ENCODE measurements around the gene AASDH. TPM values are rescaled to one million over a fixed set of nuclear protein-coding genes. Genes with fewer than 3 reads are reported as not detected.

Gene AASDH
- total and polyA plus RNA-seq, 7 experiments from 2014 or later, result 10.2 to 26.8 (median 15.8) TPM

GRCh38 chr4:56405016-56405415, 17.7 kb upstream of the AASDH start:
- Mint-ChIP-seq H3K36me3 (peaks cover 0 to 44% (median 8%) of the 10 kb centered on the region in 5 donors), H3K9me3 (no peaks in the 10 kb centered on the region)

DNA sequence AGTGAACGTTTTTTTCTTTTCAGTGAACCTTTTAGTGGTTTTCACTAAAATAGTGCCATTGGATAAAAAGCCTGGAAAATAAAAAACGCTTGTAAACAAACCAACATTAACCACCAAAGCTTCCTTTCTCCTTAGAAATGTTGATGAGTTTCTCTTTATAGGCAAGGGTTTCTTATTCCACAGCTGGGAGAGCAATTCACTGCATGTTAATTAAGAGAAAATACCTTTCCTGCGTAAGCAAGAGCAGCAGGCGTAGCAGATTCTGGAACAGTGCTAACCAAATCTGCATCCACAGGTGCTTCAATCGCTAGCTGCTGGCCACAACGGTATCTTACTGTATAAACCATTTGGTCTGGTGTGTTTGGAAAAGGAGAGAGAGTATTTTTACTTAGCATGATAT, 13.3 kb upstream of the AASDH start:
- H3K4me1 Mint-ChIP-seq, result no peaks in the 10 kb centered on the region
- Histone ChIP-seq H3K4me3 (ENCODE audit: low read length) (no peak overlapping the region), H3K27ac (ENCODE audit: low read depth, low read length) (no peak overlapping the region), H3K9me3 (ENCODE audit: control insufficient read depth in 2 of 3, low read length in 3 of 3) (no peaks in the 10 kb centered on the region), H3K4me1 (ENCODE audit: control insufficient read depth in 2 of 2, insufficient read depth in 2 of 2, low read length in 2 of 2) (no peaks in the 10 kb centered on the region), H3K27me3 (ENCODE audit: control insufficient read depth in 2 of 2, insufficient read depth in 2 of 2, low read length in 2 of 2) (no peaks in the 10 kb centered on the region), H3K36me3 (ENCODE audit: control insufficient read depth in 2 of 3, insufficient read depth in 3 of 3, low read length in 3 of 3) (peaks cover 0 to 22% (median 0%) of the 10 kb centered on the region in 3 experiments)
- H3K27me3 Mint-ChIP-seq, result no peaks in the 10 kb centered on the region
- peaks cover 0 to 24% (median 1%) of the 10 kb centered on the region in 5 donors for H3K36me3 Mint-ChIP-seq
- POLR2A ChIA-PET, result interaction anchor here (1.0 kb wide), 1 partner anchor 13 kb away, joined by 5 read pairs; the partner anchor contains the start of gene AASDH
- no peak overlapping the region for H3K4me3 Mint-ChIP-seq
- CTCF ChIA-PET, result interaction anchor here (1.0 kb wide), 1 partner anchor 13 kb away, joined by 4 read pairs; the partner anchor contains the start of gene AASDH
- ATAC-seq (no peak), DNase-seq (no peak)
- no peak overlapping the region for H3K27ac Mint-ChIP-seq
- no peaks in the 10 kb centered on the region for H3K9me3 Mint-ChIP-seq
- intact Hi-C loops (cut with micrococcal nuclease), result no loop called here

More at GRCh38 chr4:56405016-56405415, 17.7 kb upstream of the AASDH start:
- ATAC-seq (no peak), DNase-seq (no peak)
- Histone ChIP-seq H3K27me3 (ENCODE audit: control insufficient read depth in 2 of 2, insufficient read depth in 2 of 2, low read length in 2 of 2) (no peaks in the 10 kb centered on the region), H3K4me3 (ENCODE audit: low read length) (no peak overlapping the region), H3K27ac (ENCODE audit: low read depth, low read length) (no peak overlapping the region), H3K4me1 (ENCODE audit: control insufficient read depth in 2 of 2, insufficient read depth in 2 of 2, low read length in 2 of 2) (no peaks in the 10 kb centered on the region), H3K9me3 (ENCODE audit: control insufficient read depth in 2 of 3, low read length in 3 of 3) (no peaks in the 10 kb centered on the region), H3K36me3 (ENCODE audit: control insufficient read depth in 2 of 3, insufficient read depth in 3 of 3, low read length in 3 of 3) (peaks cover 0 to 31% (median 5%) of the 10 kb centered on the region in 3 experiments)
- H3K27ac Mint-ChIP-seq, result no peak overlapping the region
- intact Hi-C loops (cut with micrococcal nuclease), result no loop called here
- CTCF ChIA-PET, result interaction anchor here (0.7 kb wide), 1 partner anchor 462 kb away, joined by 3 read pairs; no protein-coding TSS in a partner anchor
- POLR2A ChIA-PET, result interaction anchor here (0.6 kb wide), 1 partner anchor 63 kb away, joined by 3 read pairs; no protein-coding TSS in a partner anchor
- H3K27me3 Mint-ChIP-seq, result no peaks in the 10 kb centered on the region
- H3K4me1 Mint-ChIP-seq, result peaks cover 0 to 10% (median 0%) of the 10 kb centered on the region in 7 donors
- no peak overlapping the region for H3K4me3 Mint-ChIP-seq

DNA sequence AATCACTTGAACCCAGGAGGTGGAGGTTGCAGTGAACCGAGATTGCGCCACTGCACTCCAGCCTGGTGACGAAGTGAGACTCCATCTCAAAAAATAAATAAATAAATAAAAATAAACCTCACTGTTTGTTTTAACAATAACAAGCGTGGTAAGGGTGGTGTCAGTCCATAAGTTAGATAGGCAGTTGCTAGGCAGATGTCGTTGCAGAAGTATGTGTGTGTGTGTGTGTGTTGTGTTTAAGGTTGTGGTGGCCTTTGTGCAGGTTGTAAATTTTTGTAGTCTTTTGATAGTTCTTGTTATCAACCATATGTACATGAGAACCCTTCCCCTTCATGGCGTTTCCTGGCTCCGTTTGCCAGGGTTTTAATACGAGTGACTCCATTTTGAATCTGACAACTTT, 4.0 kb upstream of the AASDH start:
- H3K4me1 ChIP-seq (ENCODE audit: control insufficient read depth in 2 of 2, insufficient read depth in 2 of 2, low read length in 2 of 2), result peaks cover 11 to 13% of the 10 kb centered on the region in 2 donors
- H3K36me3 Mint-ChIP-seq, result peaks cover 0 to 15% (median 0%) of the 10 kb centered on the region in 5 donors
- ChIA-PET CTCF (no interaction called here), POLR2A (no interaction called here)
- intact Hi-C loops (cut with micrococcal nuclease), result no loop called here
- DNase-seq, result no peak
- no peaks in the 10 kb centered on the region for H3K9me3 ChIP-seq (ENCODE audit: control insufficient read depth in 2 of 3, low read length in 3 of 3)
- no peak for ATAC-seq
- H3K36me3 ChIP-seq (ENCODE audit: control insufficient read depth in 2 of 3, insufficient read depth in 3 of 3, low read length in 3 of 3), result no peaks in the 10 kb centered on the region
- H3K27ac ChIP-seq (ENCODE audit: low read depth, low read length), result no peak overlapping the region
- H3K4me3 Mint-ChIP-seq, result no peak overlapping the region
- H3K4me3 ChIP-seq (ENCODE audit: low read length), result no peak overlapping the region
- H3K27me3 ChIP-seq (ENCODE audit: control insufficient read depth in 2 of 2, insufficient read depth in 2 of 2, low read length in 2 of 2), result no peaks in the 10 kb centered on the region
- H3K27ac Mint-ChIP-seq, result peak overlapping the region in 2 of 9 donors; percentile 51 to 54
- H3K27me3 Mint-ChIP-seq, result no peaks in the 10 kb centered on the region
- H3K9me3 Mint-ChIP-seq, result peaks cover 0 to 6% (median 0%) of the 10 kb centered on the region in 11 donors
- peaks cover 15 to 51% (median 36%) of the 10 kb centered on the region in 7 donors for H3K4me1 Mint-ChIP-seq

GRCh38 chr4:56389558-56389957, 2.3 kb upstream of the AASDH start:
- CTCF ChIA-PET, result no interaction called here
- POLR2A ChIA-PET, result interaction anchor here (1.1 kb wide), 1 partner anchor 589 kb away, joined by 3 read pairs; the partner anchor contains the start of gene POLR2B
- Mint-ChIP-seq H3K36me3 (peaks cover 0 to 11% (median 0%) of the 10 kb centered on the region in 5 donors), H3K4me3 (peak overlapping the region in 6 of 10 donors; percentile 19 to 99 (median 65)), H3K27me3 (no peaks in the 10 kb centered on the region), H3K9me3 (peaks cover 0 to 6% (median 0%) of the 10 kb centered on the region in 11 donors), H3K4me1 (peaks cover 18 to 56% (median 40%) of the 10 kb centered on the region in 7 donors), H3K27ac (peak overlapping the region; percentile 3 to 100 (median 67))
- Histone ChIP-seq H3K27ac (ENCODE audit: low read depth, low read length) (no peak overlapping the region), H3K27me3 (ENCODE audit: control insufficient read depth in 2 of 2, insufficient read depth in 2 of 2, low read length in 2 of 2) (no peaks in the 10 kb centered on the region), H3K36me3 (ENCODE audit: control insufficient read depth in 2 of 3, insufficient read depth in 3 of 3, low read length in 3 of 3) (no peaks in the 10 kb centered on the region), H3K9me3 (ENCODE audit: control insufficient read depth in 2 of 3, low read length in 3 of 3) (no peaks in the 10 kb centered on the region), H3K4me3 (ENCODE audit: low read length) (no peak overlapping the region), H3K4me1 (ENCODE audit: control insufficient read depth in 2 of 2, insufficient read depth in 2 of 2, low read length in 2 of 2) (peaks cover 15 to 18% of the 10 kb centered on the region in 2 donors)
- DNase-seq (no peak), ATAC-seq (no peak)
- intact Hi-C loops (cut with micrococcal nuclease), result loop anchor here (5.0 to 10.0 kb wide), 5 partner anchors 537 to 1447 kb away; partner anchors contain the start of genes SRD5A3 (in 2 of the 2), EXOC1 (in 1 of the 2) and TMEM165 (in 1 of the 2)

GRCh38 chr4:56388306-56388705, 1.0 kb upstream of the AASDH start:
- H3K4me1 ChIP-seq (ENCODE audit: control insufficient read depth in 2 of 2, insufficient read depth in 2 of 2, low read length in 2 of 2), result peaks cover 15 to 18% of the 10 kb centered on the region in 2 donors
- Mint-ChIP-seq H3K36me3 (peaks cover 0 to 11% (median 2%) of the 10 kb centered on the region in 5 donors), H3K4me1 (peaks cover 21 to 63% (median 47%) of the 10 kb centered on the region in 7 donors), H3K4me3 (peak overlapping the region; percentile 87 to 99 (median 96)), H3K27me3 (no peaks in the 10 kb centered on the region), H3K27ac (peak overlapping the region; percentile 97 to 100 (median 98)), H3K9me3 (peaks cover 0 to 6% (median 0%) of the 10 kb centered on the region in 11 donors)
- ChIA-PET POLR2A (interaction anchor here (1.2 to 2.8 kb wide), 4 partner anchors 47 to 842 kb away, joined by 3 to 77 read pairs (median 12); partner anchors contain the start of genes NOA1, PAICS, POLR2B and PPAT), CTCF (interaction anchor here (1.3 kb wide), 1 partner anchor 12 kb away, joined by 4 read pairs; no protein-coding TSS in a partner anchor)
- no peaks in the 10 kb centered on the region for H3K9me3 ChIP-seq (ENCODE audit: control insufficient read depth in 2 of 3, low read length in 3 of 3)
- H3K27ac ChIP-seq (ENCODE audit: low read depth, low read length), result peak overlapping the region; percentile 92
- no peaks in the 10 kb centered on the region for H3K27me3 ChIP-seq (ENCODE audit: control insufficient read depth in 2 of 2, insufficient read depth in 2 of 2, low read length in 2 of 2)
- intact Hi-C loops (cut with micrococcal nuclease), result loop anchor here (5.0 to 10.0 kb wide), 5 partner anchors 536 to 1446 kb away; partner anchors contain the start of genes SRD5A3 (in 2 of the 2), EXOC1 (in 1 of the 2) and TMEM165 (in 1 of the 2)
- peak in 1 of 9 donors; percentile 9 for DNase-seq
- no peaks in the 10 kb centered on the region for H3K36me3 ChIP-seq (ENCODE audit: control insufficient read depth in 2 of 3, insufficient read depth in 3 of 3, low read length in 3 of 3)
- ATAC-seq, result no peak
- peak overlapping the region; percentile 94 for H3K4me3 ChIP-seq (ENCODE audit: low read length)

GRCh38 chr4:56386091-56386490, 1.2 kb downstream of the AASDH start:
- POLR2A ChIA-PET, result interaction anchor here (0.9 to 2.8 kb wide), 3 partner anchors 11 to 592 kb away, joined by 3 to 77 read pairs (median 20); partner anchors contain the start of genes NOA1, PAICS, POLR2B and PPAT
- no peaks in the 10 kb centered on the region for H3K27me3 ChIP-seq (ENCODE audit: control insufficient read depth in 2 of 2, insufficient read depth in 2 of 2, low read length in 2 of 2)
- peaks cover 0 to 13% (median 3%) of the 10 kb centered on the region in 5 donors for H3K36me3 Mint-ChIP-seq
- ATAC-seq (no peak), DNase-seq (no peak)
- intact Hi-C loops (cut with micrococcal nuclease), result loop anchor here (2.0 to 10.0 kb wide), 8 partner anchors 371 to 1444 kb away; partner anchors contain the start of genes SRD5A3 (in 2 of the 2), CLOCK (in 1 of the 2), EXOC1 (in 1 of the 2) and TMEM165 (in 1 of the 2)
- H3K27ac ChIP-seq (ENCODE audit: low read depth, low read length), result no peak overlapping the region
- peaks cover 19 to 55% (median 42%) of the 10 kb centered on the region in 7 donors for H3K4me1 Mint-ChIP-seq
- peaks cover 0 to 7% (median 2%) of the 10 kb centered on the region in 3 experiments for H3K36me3 ChIP-seq (ENCODE audit: control insufficient read depth in 2 of 3, insufficient read depth in 3 of 3, low read length in 3 of 3)
- H3K4me3 Mint-ChIP-seq, result peak overlapping the region; percentile 40 to 99 (median 94)
- H3K4me3 ChIP-seq (ENCODE audit: low read length), result peak overlapping the region; percentile 36
- H3K27me3 Mint-ChIP-seq, result no peaks in the 10 kb centered on the region
- CTCF ChIA-PET, result no interaction called here
- peaks cover 15 to 18% of the 10 kb centered on the region in 2 donors for H3K4me1 ChIP-seq (ENCODE audit: control insufficient read depth in 2 of 2, insufficient read depth in 2 of 2, low read length in 2 of 2)
- no peaks in the 10 kb centered on the region for H3K9me3 ChIP-seq (ENCODE audit: control insufficient read depth in 2 of 3, low read length in 3 of 3)
- H3K9me3 Mint-ChIP-seq, result peaks cover 0 to 6% (median 0%) of the 10 kb centered on the region in 11 donors
- H3K27ac Mint-ChIP-seq, result peak overlapping the region in 5 of 9 donors; percentile 97 to 99 (median 98)

Data from naive thymus-derived CD4-positive, alpha-beta T cell (primary cell).